H1 (cell line): Measurements from ENCODE around the gene MLC1. TPM values are rescaled to one million over a fixed set of nuclear protein-coding genes. Genes with fewer than 3 reads are reported as not detected.

Experiments used
- CTCF ChIA-PET: fragments of 300-600 bp; sonication (Branson Sonifier 250); formaldehyde crosslinking; loops from one replicate; lab custom pipeline; 2021; ENCODE audit not compliant: partially characterized antibody; lab: Charles Lee
- POLR2A ChIA-PET: fragments of 300-600 bp; sonication (Branson Sonifier 250); formaldehyde crosslinking; loops from one replicate; lab custom pipeline; 2021; ENCODE audit warnings: inconsistent platforms; ENCODE audit not compliant: partially characterized antibody; lab: Charles Lee
- DNase-seq, 2 experiments: peaks; one replicate each; pipeline versions ENCODE4 v3.0.0 to v3.0.0-alpha.2; 2010 to 2022; ENCODE audit warnings: low spot score in 2 of 2, low read depth in 1 of 2, mixed read lengths in 1 of 2
- FAIRE-seq: peaks from 2 replicates; lab custom pipeline; 2011; peaks lifted over from hg19 to GRCh38; lab: Jason Lieb, UNC
- H2AFZ ChIP-seq: 2 replicates; pipeline ENCODE4 v1.8.1; 2012; ENCODE audit warnings: low read length, inconsistent platforms
- H2AK5ac ChIP-seq: 2 replicates; pipeline ENCODE4 v1.6.1; 2013; ENCODE audit warnings: low read depth, low read length
- H2BK120ac ChIP-seq: replicated peaks from 2 replicates; pipeline ENCODE3; 2013; ENCODE audit warnings: low read depth, low read length, inconsistent platforms
- H2BK12ac ChIP-seq: 2 replicates; pipeline ENCODE4 v1.6.1; 2013; ENCODE audit warnings: low read depth, low read length
- H2BK15ac ChIP-seq: 2 replicates; pipeline ENCODE4 v1.6.1; 2013; ENCODE audit warnings: low read length
- H2BK20ac ChIP-seq: 2 replicates; pipeline ENCODE4 v1.6.1; 2013; ENCODE audit warnings: low read length
- H2BK5ac ChIP-seq: 2 replicates; pipeline ENCODE4 v1.6.1; 2013; ENCODE audit warnings: low read depth, low read length
- H3K14ac ChIP-seq: 2 replicates; pipeline ENCODE4 v1.6.1; 2013; ENCODE audit warnings: inconsistent platforms; ENCODE audit not compliant: insufficient read length
- H3K18ac ChIP-seq: 2 replicates; pipeline ENCODE4 v1.6.1; 2013; ENCODE audit warnings: low read length; ENCODE audit errors: extremely low read depth
- H3K23ac ChIP-seq: 2 replicates; pipeline ENCODE4 v1.6.1; 2013; ENCODE audit warnings: inconsistent platforms; ENCODE audit not compliant: insufficient read length
- H3K23me2 ChIP-seq: 2 replicates; pipeline ENCODE4 v1.6.1; 2013; ENCODE audit warnings: low read depth, low read length
- H3K27ac ChIP-seq: 2 replicates; pipeline ENCODE4 v1.6.1; 2011; ENCODE audit warnings: low read depth, low read length, inconsistent platforms
- H3K27me3 ChIP-seq, 4 experiments: replicated peaks in 1 of 4; 1 replicate in 1 of 4; 2 replicates in 3 of 4; pipeline versions ENCODE4 v1.6.1 to v1.8.1; 2011 to 2013; ENCODE audit warnings: low read length in 3 of 4, mild to moderate bottlenecking in 3 of 4, inconsistent platforms in 2 of 4, mixed read lengths in 2 of 4, moderate library complexity in 1 of 4; ENCODE audit not compliant: control insufficient read depth in 3 of 4, insufficient read depth in 3 of 4; ENCODE audit errors: extremely low read depth in 1 of 4
- H3K36me3 ChIP-seq, 4 experiments: 2 replicates each; pipeline versions ENCODE4 v1.6.1 to v1.8.1; 2011 to 2013; ENCODE audit warnings: mild to moderate bottlenecking in 4 of 4, low read length in 3 of 4, moderate library complexity in 2 of 4, control low read depth in 1 of 4, inconsistent platforms in 1 of 4; ENCODE audit not compliant: insufficient read depth in 4 of 4, control insufficient read depth in 2 of 4
- H3K4ac ChIP-seq: replicated peaks from 2 replicates; pipeline ENCODE3; 2013; ENCODE audit warnings: low read length, low read depth, mixed read lengths, inconsistent platforms; ENCODE audit not compliant: insufficient read length
- H3K4me1 ChIP-seq, 4 experiments: replicated peaks in 1 of 4; 1 replicate in 1 of 4; 2 replicates in 3 of 4; pipeline versions ENCODE4 v1.6.1 to v1.8.1; 2011 to 2013; ENCODE audit warnings: low read length in 3 of 4, inconsistent platforms in 2 of 4, mixed read lengths in 1 of 4; ENCODE audit not compliant: insufficient read depth in 4 of 4, control insufficient read depth in 3 of 4
- H3K4me2 ChIP-seq, 2 experiments: 2 replicates each; pipeline versions ENCODE4 v1.6.1 to v1.8.1; 2011 to 2013; ENCODE audit warnings: low read depth in 2 of 2, low read length in 2 of 2, control low read depth in 1 of 2, inconsistent platforms in 1 of 2, mild to moderate bottlenecking in 1 of 2; ENCODE audit not compliant: insufficient read depth in 1 of 2
- H3K4me3 ChIP-seq, 4 experiments: fragments of 200-600, 300-600 bp in 1 of 4; sonication (generic), shearing (Covaris generic), sonication (Bioruptor Twin) in 1 of 4; 2 replicates each; pipeline versions ENCODE4 v1.5.1 to v1.8.1; 2011 to 2016; ENCODE audit warnings: low read length in 4 of 4, low read depth in 3 of 4, control low read depth in 2 of 4, inconsistent platforms in 2 of 4, mild to moderate bottlenecking in 2 of 4, mixed read lengths in 1 of 4, moderate library complexity in 1 of 4; ENCODE audit not compliant: insufficient read depth in 2 of 4; ENCODE audit errors: extremely low read depth in 1 of 4
- H3K56ac ChIP-seq: replicated peaks from 2 replicates; pipeline ENCODE3; 2013; ENCODE audit warnings: low read depth, mild to moderate bottlenecking, mixed read lengths, low read length, inconsistent platforms; ENCODE audit not compliant: insufficient read length
- H3K79me1 ChIP-seq: 2 replicates; pipeline ENCODE4 v1.6.1; 2013; ENCODE audit warnings: low read depth, low read length, control low read depth
- H3K79me2 ChIP-seq, 2 experiments: 2 replicates each; pipeline versions ENCODE4 v1.6.1 to v1.8.1; 2012 to 2013; ENCODE audit warnings: low read length in 2 of 2, mild to moderate bottlenecking in 2 of 2, inconsistent platforms in 1 of 2; ENCODE audit not compliant: insufficient read depth in 2 of 2, control insufficient read depth in 1 of 2
- H3K9ac ChIP-seq, 4 experiments: replicated peaks in 1 of 4; 1 replicate in 1 of 4; 2 replicates in 3 of 4; pipeline versions ENCODE4 v1.6.1 to v1.8.1; 2011 to 2013; ENCODE audit warnings: low read depth in 3 of 4, low read length in 3 of 4, control low read depth in 2 of 4, mild to moderate bottlenecking in 2 of 4, moderate library complexity in 2 of 4, inconsistent platforms in 1 of 4; ENCODE audit errors: extremely low read depth in 1 of 4
- H3K9me3 ChIP-seq, 2 experiments: 2 replicates each; pipeline versions ENCODE4 v1.6.1 to v1.8.1; 2012 to 2013; ENCODE audit warnings: mild to moderate bottlenecking in 2 of 2, moderate library complexity in 2 of 2, control low read depth in 1 of 2, inconsistent platforms in 1 of 2, low read depth in 1 of 2, low read length in 1 of 2, mixed read lengths in 1 of 2; ENCODE audit not compliant: insufficient read depth in 2 of 2
- H4K20me1 ChIP-seq, 2 experiments: replicated peaks in 1 of 2; 2 replicates each; pipeline versions ENCODE3 to v1.8.1; 2011 to 2013; ENCODE audit warnings: inconsistent platforms in 2 of 2, low read length in 2 of 2, mild to moderate bottlenecking in 1 of 2; ENCODE audit not compliant: insufficient read depth in 2 of 2, control insufficient read depth in 1 of 2
- H4K5ac ChIP-seq: 2 replicates; pipeline ENCODE4 v1.6.1; 2013; ENCODE audit warnings: low read length, low read depth, mixed read lengths, inconsistent platforms; ENCODE audit not compliant: insufficient read length
- H4K8ac ChIP-seq: 2 replicates; pipeline ENCODE4 v1.8.0; 2013; ENCODE audit warnings: mild to moderate bottlenecking, moderate library complexity, low read length, inconsistent platforms; ENCODE audit not compliant: insufficient read depth; ENCODE audit errors: extremely low read depth
- H4K91ac ChIP-seq: replicated peaks from 2 replicates; pipeline ENCODE3; 2013; ENCODE audit warnings: low read length, mixed read lengths, inconsistent platforms; ENCODE audit not compliant: insufficient read length
- CBX5 ChIP-seq: fragments of 300-800, 300-1000 bp; sonication (generic); IDR thresholded peaks from 2 replicates; pipeline ENCODE4 v1.7.1; 2016; ENCODE audit warnings: antibody characterized with exemption, low read length, low read depth
- TBP ChIP-seq: IDR thresholded peaks from 2 replicates; pipeline ENCODE4 v1.6.1; 2011; ENCODE audit warnings: low read depth, low read length, improper control_type of control experiment
- TEAD4 ChIP-seq: IDR thresholded peaks from 2 replicates; pipeline ENCODE4 v1.6.1; 2012; ENCODE audit warnings: low read depth, low read length, inconsistent platforms, mixed read lengths
- WGBS, 2 experiments: shearing (Covaris generic) in 1 of 2; methylation state at CpG; one replicate each; pipeline versions ENCODE4 v1.1.6 to v1.1.7; 2013 to 2015; ENCODE audit warnings: low lambda C conversion rate in 2 of 2, mixed read lengths in 2 of 2, inconsistent platforms in 1 of 2, low coverage in 1 of 2, missing lambda C conversion rate in 1 of 2; ENCODE audit not compliant: insufficient replicate concordance in 2 of 2, insufficient coverage in 1 of 2, insufficient read length in 1 of 2; ENCODE audit errors: extremely low coverage in 1 of 2, missing lambda C conversion rate in 1 of 2; 5-methylcytosine and 5-hydroxymethylcytosine counted together
- polyA plus RNA-seq, 7 experiments: library from polyadenylated mRNA; depleted of rRNA in 3 of 7; stranded (reverse) in 5 of 7; unstranded in 2 of 7; fragments of >200 nt in 5 of 7; fragments of 200-250 nt in 2 of 7; gene quantifications; 1 replicate in 5 of 7; 2 replicates in 1 of 7; 4 replicates in 1 of 7; pipeline versions ENCODE4 v1.2.1 to v1.2.3, GENCODE V29; 2011 to 2013; ENCODE audit warnings: missing spikeins in 2 of 7, mixed read lengths in 2 of 7
- total RNA-seq: library from RNA; stranded (reverse); fragmentation: NEBNext Ultra II Directional; extraction: Animal tissue kit (Norgen Biotek cat#: 25700); gene quantifications from 2 replicates; pipeline ENCODE4 v1.2.1, GENCODE V29; 2021

MLC1 gene
- total and polyA plus RNA-seq, 2 of the 8 experiments (the other 6 are each of a cell fraction or from before 2014, with no cell fraction given) = 0.20 TPM; not detected in 1

DNA sequence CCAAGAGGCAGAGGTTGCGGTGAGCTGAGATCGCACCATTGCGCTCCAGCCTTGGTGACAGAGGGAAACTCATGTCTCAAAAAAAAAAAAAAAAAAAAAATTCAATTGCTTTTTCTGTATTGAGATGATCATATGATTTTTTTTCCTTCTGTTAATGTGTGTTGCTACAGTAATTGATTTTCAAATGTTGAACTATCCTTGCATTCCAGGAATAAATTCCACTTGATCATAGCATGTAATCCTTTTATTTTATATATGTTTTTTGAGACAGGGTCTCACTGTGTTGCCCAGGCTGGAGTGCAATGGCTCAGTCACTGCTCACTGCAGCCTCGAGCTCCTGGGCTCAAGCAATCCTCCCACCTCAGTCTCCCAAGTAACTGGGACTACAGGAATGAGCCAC is 37.9 kb upstream of the MLC1 start:
- Histone ChIP-seq H3K79me1 (no peaks in the 10 kb centered on the region), H2BK120ac (no peak overlapping the region), H2BK12ac (no peak overlapping the region), H2BK20ac (no peak overlapping the region), H4K8ac (no peak overlapping the region), H2BK5ac (no peak overlapping the region), H3K9ac (no peak overlapping the region), H3K23me2 (no peaks in the 10 kb centered on the region), H4K5ac (no peak overlapping the region), H2AFZ (no peak overlapping the region), H2AK5ac (no peak overlapping the region), H2BK15ac (no peak overlapping the region), H3K4me1 (no peaks in the 10 kb centered on the region), H3K14ac (no peak overlapping the region), H3K27me3 (peaks cover 0 to 3% (median 1%) of the 10 kb centered on the region in 4 experiments; a peak in 3 of 7 replicates), H3K4me3 (no peak overlapping the region), H3K56ac (no peak overlapping the region), H3K36me3 (no peaks in the 10 kb centered on the region), H3K23ac (no peak overlapping the region), H3K4ac (no peak overlapping the region), H3K18ac (no peak overlapping the region), H3K4me2 (no peak overlapping the region), H4K91ac (no peak overlapping the region), H3K79me2 (no peaks in the 10 kb centered on the region), H3K27ac (no peak overlapping the region), H4K20me1 (no peaks in the 10 kb centered on the region), H3K9me3 (no peaks in the 10 kb centered on the region)
- no peak for DNase-seq
- ChIA-PET CTCF (interaction anchor here (0.6 kb wide), 1 partner anchor 14 kb away, joined by 5 read pairs; no protein-coding TSS in a partner anchor), POLR2A (no interaction called here)
- WGBS, 2 experiments = 96% methylated on average over 2 of the region's 4 CpGs; no CpG with 5 or more reads in 1 of the 2 experiments
- TF ChIP-seq TEAD4 (no peak), TBP (no peak), CBX5 (no peak)
- FAIRE-seq = no peak
